Measurements from ENCODE around the gene AGPAT1.
A peak's percentile ranks its signal among the peaks of the same experiment; 100 is the strongest.
"Not testable (repeated sequence)": the region's sequence is repeated elsewhere in the genome, so short reads cannot be mapped to it uniquely, and the experiment has no call there.

AGPAT1 gene

GRCh38 chr6:32216285-32216684 lies 40.4 kb upstream of the AGPAT1 start:
- Histone ChIP-seq H3K9ac (ENCODE audit: insufficient read length) (no peak overlapping the region), H3K36me3 (ENCODE audit: insufficient read depth, low read length) (no peaks in the 10 kb centered on the region), H3K9me3 (ENCODE audit: low read depth, low read length) (no peaks in the 10 kb centered on the region), H3K27ac (no peak overlapping the region), H3K4me3 (no peak overlapping the region)
- no peak for DNase-seq (ENCODE audit: low read depth, low spot score)
- TF ChIP-seq EZH2 (IDR thresholded peaks at IDR 0.05), result no peak
- no peak for TF ChIP-seq FOXP2 (optimal IDR thresholded peaks at IDR 0.05; ENCODE audit: control extremely low read depth, extremely low read length, insufficient read depth)
- no peak for TF ChIP-seq POLR2AphosphoS5 (IDR thresholded peaks at IDR 0.05; ENCODE audit: borderline replicate concordance, low read depth, low read length)

DNA sequence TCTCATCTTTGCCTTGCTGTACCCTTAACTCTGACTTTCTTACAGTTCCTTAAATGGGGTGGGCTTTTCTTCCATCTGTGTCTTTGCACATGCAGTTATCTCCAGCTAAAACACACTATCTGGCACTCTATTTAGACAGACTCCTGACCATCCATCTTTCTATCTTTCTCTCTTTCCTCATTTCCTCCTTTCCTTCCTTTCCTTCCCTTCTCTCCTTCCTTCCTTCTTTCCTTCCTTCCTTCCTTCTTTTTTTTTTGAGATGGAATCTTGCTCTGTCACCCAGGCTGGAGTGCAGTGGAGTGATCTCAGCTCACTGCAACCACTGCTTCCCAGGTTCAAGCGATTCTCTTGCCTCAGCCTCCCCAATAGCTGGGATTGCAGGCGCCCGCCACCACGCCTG lies 39.7 kb upstream of the AGPAT1 start:
- DNase-seq (ENCODE audit: low read depth, low spot score), result no peak
- no peak overlapping the region for H3K9ac ChIP-seq (ENCODE audit: insufficient read length)
- no peak overlapping the region for H3K4me3 ChIP-seq
- H3K27ac ChIP-seq, result no peak overlapping the region
- TF ChIP-seq EZH2 (IDR thresholded peaks at IDR 0.05) (no peak), POLR2AphosphoS5 (IDR thresholded peaks at IDR 0.05; ENCODE audit: borderline replicate concordance, low read depth, low read length) (no peak), FOXP2 (optimal IDR thresholded peaks at IDR 0.05; ENCODE audit: control extremely low read depth, extremely low read length, insufficient read depth) (no peak)
- H3K36me3 ChIP-seq (ENCODE audit: insufficient read depth, low read length), result no peaks in the 10 kb centered on the region
- no peaks in the 10 kb centered on the region for H3K9me3 ChIP-seq (ENCODE audit: low read depth, low read length)

- Histone ChIP-seq H3K9ac (ENCODE audit: insufficient read length) (no peak overlapping the region), H3K9me3 (ENCODE audit: low read depth, low read length) (no peaks in the 10 kb centered on the region), H3K36me3 (ENCODE audit: insufficient read depth, low read length) (no peaks in the 10 kb centered on the region), H3K4me3 (no peak overlapping the region), H3K27ac (no peak overlapping the region)
- TF ChIP-seq FOXP2 (optimal IDR thresholded peaks at IDR 0.05; ENCODE audit: control extremely low read depth, extremely low read length, insufficient read depth) (no peak), POLR2AphosphoS5 (IDR thresholded peaks at IDR 0.05; ENCODE audit: borderline replicate concordance, low read depth, low read length) (no peak), EZH2 (IDR thresholded peaks at IDR 0.05) (no peak)
- DNase-seq (ENCODE audit: low read depth, low spot score), result no peak
Measured at GRCh38 chr6:32214126-32214525, 38.2 kb upstream of the AGPAT1 start.

- H3K9ac ChIP-seq (ENCODE audit: insufficient read length), result no peak overlapping the region
Measured at GRCh38 chr6:32213649-32214048, 37.8 kb upstream of the AGPAT1 start.

DNA sequence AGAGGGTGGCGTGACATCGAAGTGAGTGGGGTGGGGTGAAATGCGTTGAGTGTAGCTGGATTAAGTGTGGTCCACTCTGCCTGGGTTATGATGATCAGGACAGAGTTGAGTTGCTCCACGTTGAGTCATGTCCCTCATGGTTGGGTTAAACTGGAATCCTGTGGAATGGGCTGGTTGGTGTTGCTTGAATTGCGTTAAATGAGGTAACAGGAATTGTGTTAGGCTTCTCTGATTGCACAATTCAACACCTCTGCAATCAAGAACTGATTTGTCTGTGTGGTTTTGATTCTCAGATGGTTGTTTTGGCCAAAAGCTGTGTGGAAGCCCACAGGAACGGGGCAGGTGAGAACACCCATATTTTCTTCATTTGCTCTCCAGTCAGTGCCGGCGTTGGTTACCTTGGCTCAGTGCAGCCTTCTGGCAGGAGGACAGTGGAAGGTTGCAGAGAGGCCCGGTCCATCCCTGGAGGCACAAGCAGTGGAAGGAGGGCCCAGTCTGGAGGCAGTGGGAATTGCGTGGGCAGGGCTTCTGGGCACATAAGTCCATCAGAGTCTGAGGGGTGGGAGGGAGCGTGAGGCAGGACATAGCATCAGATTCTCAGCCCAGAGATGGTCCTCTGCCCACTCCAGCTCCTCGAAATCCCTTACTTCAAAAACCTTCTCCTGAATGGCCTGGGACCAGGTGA lies 36.3 kb upstream of the AGPAT1 start:
- no peak for DNase-seq (ENCODE audit: low read depth, low spot score)
- no peaks in the 10 kb centered on the region for H3K36me3 ChIP-seq (ENCODE audit: insufficient read depth, low read length)
- no peak overlapping the region for H3K4me3 ChIP-seq
- H3K9me3 ChIP-seq (ENCODE audit: low read depth, low read length), result no peaks in the 10 kb centered on the region
- H3K9ac ChIP-seq (ENCODE audit: insufficient read length), result no peak overlapping the region
- H3K27ac ChIP-seq, result 0 out of 2 replicates have a peak overlapping the region, but pooled peaks have one; percentile 19
- TF ChIP-seq EZH2 (IDR thresholded peaks at IDR 0.05), result no peak
- no peak for TF ChIP-seq FOXP2 (optimal IDR thresholded peaks at IDR 0.05; ENCODE audit: control extremely low read depth, extremely low read length, insufficient read depth)
- TF ChIP-seq POLR2AphosphoS5 (IDR thresholded peaks at IDR 0.05; ENCODE audit: borderline replicate concordance, low read depth, low read length), result no peak

More at GRCh38 chr6:32213649-32214048, 37.8 kb upstream of the AGPAT1 start:
- Histone ChIP-seq H3K4me3 (no peak overlapping the region), H3K9me3 (ENCODE audit: low read depth, low read length) (no peaks in the 10 kb centered on the region), H3K36me3 (ENCODE audit: insufficient read depth, low read length) (no peaks in the 10 kb centered on the region), H3K27ac (no peak overlapping the region)
- TF ChIP-seq EZH2 (IDR thresholded peaks at IDR 0.05), result no peak
- TF ChIP-seq FOXP2 (optimal IDR thresholded peaks at IDR 0.05; ENCODE audit: control extremely low read depth, extremely low read length, insufficient read depth), result no peak
- no peak for TF ChIP-seq POLR2AphosphoS5 (IDR thresholded peaks at IDR 0.05; ENCODE audit: borderline replicate concordance, low read depth, low read length)
- no peak for DNase-seq (ENCODE audit: low read depth, low spot score)

GRCh38 chr6:32211432-32211831 lies 35.5 kb upstream of the AGPAT1 start:
- H3K27ac ChIP-seq; H3K4me3 ChIP-seq; DNase-seq (ENCODE audit: low read depth, low spot score); H3K36me3 ChIP-seq (ENCODE audit: insufficient read depth, low read length); H3K9me3 ChIP-seq (ENCODE audit: low read depth, low read length); H3K9ac ChIP-seq (ENCODE audit: insufficient read length): not testable (repeated sequence)

DNA sequence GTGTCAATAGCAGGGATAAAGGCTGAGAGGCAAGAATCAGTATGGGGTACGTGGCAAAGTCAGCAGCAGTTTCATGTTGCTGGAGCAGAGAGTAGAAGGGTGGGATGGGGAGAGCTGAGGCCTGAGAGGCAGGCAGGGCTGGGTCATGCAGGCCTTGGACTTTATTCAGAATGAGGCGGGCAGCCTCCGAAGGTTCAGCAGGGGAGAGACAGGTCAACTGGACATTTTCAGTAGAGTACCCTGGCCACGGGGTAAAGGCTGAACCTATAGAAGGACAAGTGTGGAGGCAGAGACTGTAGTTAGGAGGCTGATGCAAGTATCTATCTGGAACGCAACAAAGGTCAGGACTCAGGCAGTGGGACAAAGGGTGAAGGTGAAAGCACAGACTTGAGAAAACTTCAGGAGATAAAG lies 34.3 kb upstream of the AGPAT1 start:
- Histone ChIP-seq H3K27ac (no peak overlapping the region), H3K36me3 (ENCODE audit: insufficient read depth, low read length) (no peaks in the 10 kb centered on the region), H3K9ac (ENCODE audit: insufficient read length) (no peak overlapping the region), H3K9me3 (ENCODE audit: low read depth, low read length) (no peaks in the 10 kb centered on the region), H3K4me3 (no peak overlapping the region)
- no peak for DNase-seq (ENCODE audit: low read depth, low spot score)
- TF ChIP-seq POLR2AphosphoS5 (IDR thresholded peaks at IDR 0.05; ENCODE audit: borderline replicate concordance, low read depth, low read length), result no peak
- no peak for TF ChIP-seq EZH2 (IDR thresholded peaks at IDR 0.05)
- no peak for TF ChIP-seq FOXP2 (optimal IDR thresholded peaks at IDR 0.05; ENCODE audit: control extremely low read depth, extremely low read length, insufficient read depth)

- H3K4me3 ChIP-seq, result no peak overlapping the region
- TF ChIP-seq FOXP2 (optimal IDR thresholded peaks at IDR 0.05; ENCODE audit: control extremely low read depth, extremely low read length, insufficient read depth) (no peak), EZH2 (IDR thresholded peaks at IDR 0.05) (no peak), POLR2AphosphoS5 (IDR thresholded peaks at IDR 0.05; ENCODE audit: borderline replicate concordance, low read depth, low read length) (no peak)
- no peaks in the 10 kb centered on the region for H3K36me3 ChIP-seq (ENCODE audit: insufficient read depth, low read length)
- no peak for DNase-seq (ENCODE audit: low read depth, low spot score)
- no peaks in the 10 kb centered on the region for H3K9me3 ChIP-seq (ENCODE audit: low read depth, low read length)
- H3K27ac ChIP-seq, result no peak overlapping the region
- no peak overlapping the region for H3K9ac ChIP-seq (ENCODE audit: insufficient read length)
Measured at GRCh38 chr6:32208996-32209395, 33.1 kb upstream of the AGPAT1 start.

GRCh38 chr6:32204268-32204715 lies 28.4 kb upstream of the AGPAT1 start:
- TF ChIP-seq FOXP2 (optimal IDR thresholded peaks at IDR 0.05; ENCODE audit: control extremely low read depth, extremely low read length, insufficient read depth), result no peak
- no peak for DNase-seq (ENCODE audit: low read depth, low spot score)
- Histone ChIP-seq H3K4me3 (no peak overlapping the region), H3K9me3 (ENCODE audit: low read depth, low read length) (no peaks in the 10 kb centered on the region), H3K27ac (peak overlapping the region; percentile 52), H3K36me3 (ENCODE audit: insufficient read depth, low read length) (no peaks in the 10 kb centered on the region), H3K9ac (ENCODE audit: insufficient read length) (no peak overlapping the region)
